ENCODE data around the gene C1QL2. TPM values are rescaled to one million over a fixed set of nuclear protein-coding genes. Genes with fewer than 3 reads are reported as not detected.

C1QL2 gene
- total and polyA plus RNA-seq, 10 donors = not detected

DNA sequence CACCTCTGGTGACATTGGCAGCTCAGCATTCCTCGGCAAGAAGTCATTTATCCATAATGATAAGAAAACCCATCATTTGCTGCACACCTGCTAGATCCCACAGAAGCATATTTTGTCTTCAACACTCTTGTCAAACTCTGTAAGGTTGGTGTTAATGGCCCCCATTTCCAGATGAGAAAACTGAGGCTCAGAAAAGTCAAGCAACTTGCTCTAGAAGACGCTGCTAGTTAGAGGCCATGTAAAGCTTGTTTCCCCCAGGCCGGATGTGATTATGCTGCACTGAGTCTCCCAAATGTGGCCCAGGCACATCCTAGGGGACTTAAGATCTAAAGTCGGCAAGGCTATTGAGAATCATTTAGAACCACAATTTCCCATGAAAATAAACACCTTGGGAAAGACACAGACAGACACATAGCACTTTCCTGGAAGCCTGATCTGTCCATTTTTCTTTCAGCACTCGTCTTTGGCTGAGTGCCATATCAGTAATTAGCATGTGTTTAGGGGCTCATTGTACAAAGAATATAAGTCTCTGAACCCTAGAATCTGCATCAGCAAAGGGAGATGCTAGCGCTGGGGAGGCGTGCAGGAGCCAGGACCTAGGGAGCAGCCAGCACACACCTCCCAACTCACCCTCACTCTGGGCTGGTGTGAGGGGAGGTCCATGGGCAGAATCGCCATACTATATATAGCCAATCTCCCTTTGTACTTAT lies 39.3 kb downstream of the C1QL2 start:
- 55 to 68% (median 65%) methylated on average over 8 of the region's 8 CpGs for WGBS, 5 donors
- Histone ChIP-seq H3K4me1 (peaks cover 0 to 16% (median 5%) of the 10 kb centered on the region in 6 donors), H3K27ac (no peak overlapping the region), H3K4me3 (no peak overlapping the region), H3K9me3 (no peaks in the 10 kb centered on the region), H3K36me3 (no peaks in the 10 kb centered on the region), H3K27me3 (replicated peaks in 1 of 7) (peaks cover 0 to 68% (median 0%) of the 10 kb centered on the region in 7 donors)
- no peak for DNase-seq
- intact Hi-C loops (cut with DNase I; ENCODE audit: low total_unique reads) = no loop called here
- TF ChIP-seq, protein P1, sequence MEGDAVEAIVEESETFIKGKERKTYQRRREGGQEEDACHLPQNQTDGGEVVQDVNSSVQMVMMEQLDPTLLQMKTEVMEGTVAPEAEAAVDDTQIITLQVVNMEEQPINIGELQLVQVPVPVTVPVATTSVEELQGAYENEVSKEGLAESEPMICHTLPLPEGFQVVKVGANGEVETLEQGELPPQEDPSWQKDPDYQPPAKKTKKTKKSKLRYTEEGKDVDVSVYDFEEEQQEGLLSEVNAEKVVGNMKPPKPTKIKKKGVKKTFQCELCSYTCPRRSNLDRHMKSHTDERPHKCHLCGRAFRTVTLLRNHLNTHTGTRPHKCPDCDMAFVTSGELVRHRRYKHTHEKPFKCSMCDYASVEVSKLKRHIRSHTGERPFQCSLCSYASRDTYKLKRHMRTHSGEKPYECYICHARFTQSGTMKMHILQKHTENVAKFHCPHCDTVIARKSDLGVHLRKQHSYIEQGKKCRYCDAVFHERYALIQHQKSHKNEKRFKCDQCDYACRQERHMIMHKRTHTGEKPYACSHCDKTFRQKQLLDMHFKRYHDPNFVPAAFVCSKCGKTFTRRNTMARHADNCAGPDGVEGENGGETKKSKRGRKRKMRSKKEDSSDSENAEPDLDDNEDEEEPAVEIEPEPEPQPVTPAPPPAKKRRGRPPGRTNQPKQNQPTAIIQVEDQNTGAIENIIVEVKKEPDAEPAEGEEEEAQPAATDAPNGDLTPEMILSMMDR (IDR thresholded peaks at IDR 0.05 in 8 of 11, conservative IDR thresholded peaks at IDR 0.05 in 3 of 11) = no peak
- no peak for TF ChIP-seq POLR2A (IDR thresholded peaks at IDR 0.05)
- TF ChIP-seq POLR2AphosphoS5 (IDR thresholded peaks at IDR 0.05) = no peak

DNA sequence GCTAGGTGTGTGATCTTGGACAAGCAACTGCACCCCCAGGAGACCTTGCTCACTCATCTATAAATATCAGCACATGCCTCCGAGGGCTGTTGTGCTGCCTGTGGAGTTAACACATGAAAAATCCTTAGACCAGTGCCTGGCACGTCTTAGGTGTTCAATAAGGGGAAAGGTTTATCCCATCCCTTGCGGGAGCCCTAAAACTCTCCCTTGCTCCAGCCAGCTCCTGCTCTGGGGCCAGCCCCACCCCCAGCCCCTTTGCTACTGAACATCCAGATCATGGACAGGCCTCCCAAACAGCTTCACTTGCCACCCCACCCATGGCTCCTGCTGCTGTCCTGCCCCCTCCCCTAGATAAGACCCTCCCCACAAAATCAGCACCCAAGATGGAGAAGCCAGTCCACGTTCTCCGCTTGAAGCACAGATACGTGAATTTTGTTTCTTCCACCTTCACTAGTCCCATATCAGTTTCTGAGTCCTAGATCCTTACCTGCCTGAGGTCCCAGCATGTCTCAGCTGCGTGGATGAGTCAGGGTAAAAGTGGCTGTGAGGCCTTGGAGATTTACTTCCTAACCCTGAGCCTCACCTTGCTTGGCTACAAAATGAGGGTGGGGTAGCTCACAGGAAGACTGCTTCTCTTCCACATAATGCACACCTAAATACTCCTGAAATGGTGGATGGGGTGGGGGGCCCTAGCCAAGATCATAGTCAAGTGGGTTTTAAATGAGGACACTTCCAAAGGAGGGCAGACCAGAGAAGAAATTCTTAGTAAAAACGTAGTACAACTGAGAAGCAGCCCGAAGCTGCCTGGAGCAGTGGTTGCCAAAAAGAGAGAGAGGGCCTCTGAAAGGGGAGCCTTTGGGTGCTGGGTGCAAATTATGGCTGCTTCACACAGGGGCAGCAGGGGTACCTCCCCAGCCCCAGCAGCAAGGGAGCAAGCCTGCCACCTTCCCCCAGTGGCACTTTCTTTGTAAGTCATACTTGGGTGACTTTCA lies 40.4 kb downstream of the C1QL2 start:
- H3K4me3 ChIP-seq = no peak overlapping the region
- DNase-seq = no peak
- H3K9me3 ChIP-seq = no peaks in the 10 kb centered on the region
- no peak for TF ChIP-seq POLR2AphosphoS5 (IDR thresholded peaks at IDR 0.05)
- no peak for TF ChIP-seq POLR2A (IDR thresholded peaks at IDR 0.05)
- TF ChIP-seq, protein P1 (IDR thresholded peaks at IDR 0.05 in 8 of 11, conservative IDR thresholded peaks at IDR 0.05 in 3 of 11) = no peak
- H3K4me1 ChIP-seq = peaks cover 0 to 16% (median 5%) of the 10 kb centered on the region in 6 donors
- intact Hi-C loops (cut with DNase I; ENCODE audit: low total_unique reads) = no loop called here
- no peak overlapping the region for H3K27ac ChIP-seq
- H3K27me3 ChIP-seq (replicated peaks in 1 of 7) = peaks cover 0 to 68% (median 0%) of the 10 kb centered on the region in 7 donors
- H3K36me3 ChIP-seq = no peaks in the 10 kb centered on the region
- WGBS, 5 donors = 73 to 82% (median 75%) methylated on average over 9 of the region's 9 CpGs

DNA sequence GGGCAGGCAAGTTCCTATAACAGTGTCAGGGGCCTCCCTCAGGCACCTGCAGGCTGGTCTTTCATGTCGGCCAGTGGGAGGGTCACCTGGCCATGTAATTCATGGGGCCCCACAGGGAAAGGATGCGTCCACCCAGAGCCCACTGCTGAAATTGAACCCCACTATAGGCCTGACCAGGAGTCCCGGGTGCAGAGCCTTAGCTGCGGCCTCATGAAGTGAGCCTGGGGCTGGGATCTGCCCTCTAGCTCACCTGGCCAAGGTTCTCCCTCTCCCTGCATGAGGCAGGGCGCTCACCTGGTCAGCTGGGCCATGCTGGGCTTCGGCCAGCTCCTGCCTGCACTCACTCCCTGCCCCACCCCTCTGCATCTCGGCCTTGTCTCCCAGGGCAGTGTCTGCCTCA lies 41.1 kb downstream of the C1QL2 start:
- TF ChIP-seq, protein P1 (IDR thresholded peaks at IDR 0.05 in 8 of 11, conservative IDR thresholded peaks at IDR 0.05 in 3 of 11) = no peak
- TF ChIP-seq POLR2AphosphoS5 (IDR thresholded peaks at IDR 0.05) = no peak
- TF ChIP-seq POLR2A (IDR thresholded peaks at IDR 0.05) = no peak
- DNase-seq = no peak
- Histone ChIP-seq H3K36me3 (no peaks in the 10 kb centered on the region), H3K27ac (no peak overlapping the region), H3K27me3 (replicated peaks in 1 of 7) (peaks cover 0 to 68% (median 0%) of the 10 kb centered on the region in 7 donors), H3K4me3 (no peak overlapping the region), H3K9me3 (no peaks in the 10 kb centered on the region), H3K4me1 (peaks cover 0 to 16% (median 5%) of the 10 kb centered on the region in 6 donors)
- intact Hi-C loops (cut with DNase I; ENCODE audit: low total_unique reads) = no loop called here
- 57 to 78% (median 72%) methylated on average over 6 to 7 of the region's 7 CpGs for WGBS, 5 donors

Data from spleen (tissue), 11 donors.